MG63 (cell line): Measurements from ENCODE around the gene RGS14. TPM values are rescaled to one million over a fixed set of nuclear protein-coding genes. Genes with fewer than 3 reads are reported as not detected.
"Not testable (repeated sequence)": the region's sequence is repeated elsewhere in the genome, so short reads cannot be mapped to it uniquely, and the experiment has no call there.

ENCODE experiments used
- DNase-seq: peaks from one replicate; pipeline ENCODE4 v3.0.0-alpha.2; 2020
- H3K27me3 ChIP-seq: fragments of 250-450 bp; sonication (Bioruptor Pico); 2 replicates; pipeline ENCODE4 v1.5.1; 2020; ENCODE audit warnings: mild to moderate bottlenecking, moderate library complexity
- H3K36me3 ChIP-seq: fragments of 250-450 bp; sonication (Bioruptor Pico); 2 replicates; pipeline ENCODE4 v1.5.1; 2020; ENCODE audit warnings: mild to moderate bottlenecking, moderate library complexity
- H3K4me3 ChIP-seq: fragments of 250-450 bp; sonication (Bioruptor Pico); 2 replicates; pipeline ENCODE4 v1.5.1; 2020; ENCODE audit warnings: mild to moderate bottlenecking, moderate library complexity
- H3K9me3 ChIP-seq: fragments of 250-450 bp; sonication (Bioruptor Pico); 2 replicates; pipeline ENCODE4 v1.5.1; 2020; ENCODE audit warnings: mild to moderate bottlenecking, moderate library complexity
- total RNA-seq: library from RNA; depleted of rRNA; stranded (reverse); fragments of >200 nt; shearing (Covaris generic); gene quantifications from 2 replicates; pipeline ENCODE4 v1.2.3, GENCODE V29; 2014; ENCODE audit warnings: low replicate concordance; rRNA removed

Gene RGS14
- total RNA-seq, 1 experiment from 2014 or later: 10.7 TPM

- not testable (repeated sequence) for H3K4me3 ChIP-seq, H3K27me3 ChIP-seq, DNase-seq, H3K36me3 ChIP-seq, H3K9me3 ChIP-seq
Measured at GRCh38 chr5:177420472-177420871, 62.7 kb downstream of the RGS14 start.

- no peak for DNase-seq
- H3K4me3 ChIP-seq: no peak overlapping the region
- H3K36me3 ChIP-seq: no peaks in the 10 kb centered on the region
- no peaks in the 10 kb centered on the region for H3K27me3 ChIP-seq
- no peaks in the 10 kb centered on the region for H3K9me3 ChIP-seq
Measured at GRCh38 chr5:177421062-177421798, 63.5 kb downstream of the RGS14 start.

Other genes with a start within 250 kb of the RGS14 start
- gene NSD1, start 224.2 kb upstream of the RGS14 start, total RNA-seq: 30.9 and 43.8 TPM in 2 replicates
- gene RAB24, start 54.2 kb upstream of the RGS14 start, total RNA-seq: 50.3 and 61.3 TPM in 2 replicates
- 914 and 924 TPM in 2 replicates for gene PRELID1, start 54.1 kb upstream of the RGS14 start, total RNA-seq
- gene MXD3, start 46.0 kb upstream of the RGS14 start, total RNA-seq: 52.9 and 53.3 TPM in 2 replicates
- 296 and 502 TPM in 2 replicates for gene LMAN2, start 6.3 kb upstream of the RGS14 start, total RNA-seq
- not detected in 2 replicates for gene SLC34A1, start 26.5 kb downstream of the RGS14 start, total RNA-seq
- not detected in 2 replicates for gene PFN3, start 42.7 kb downstream of the RGS14 start, total RNA-seq
- 1.3 and 2.3 TPM in 2 replicates for gene F12, start 51.6 kb downstream of the RGS14 start, total RNA-seq
- 62.4 and 127 TPM in 2 replicates for gene GRK6, start 68.8 kb downstream of the RGS14 start, total RNA-seq
- 61.4 and 68.2 TPM in 2 replicates for gene PRR7, start 88.9 kb downstream of the RGS14 start, total RNA-seq
- 245 and 334 TPM in 2 replicates for gene DBN1, start 115.7 kb downstream of the RGS14 start, total RNA-seq
- gene PDLIM7, start 139.7 kb downstream of the RGS14 start, total RNA-seq: 77.8 and 165 TPM in 2 replicates
- gene DOK3, start 151.9 kb downstream of the RGS14 start, total RNA-seq: 0.92 TPM in 1 of 2 replicates, not detected in the other
- 125 and 127 TPM in 2 replicates for gene DDX41, start 159.0 kb downstream of the RGS14 start, total RNA-seq
- 17.5 and 22.3 TPM in 2 replicates for gene FAM193B, start 196.6 kb downstream of the RGS14 start, total RNA-seq
- 310 and 483 TPM in 2 replicates for gene TMED9, start 234.3 kb downstream of the RGS14 start, total RNA-seq
- 21.7 and 46.5 TPM in 2 replicates for gene B4GALT7, start 242.2 kb downstream of the RGS14 start, total RNA-seq